ENCODE results near the gene ARRB2.

DNA sequence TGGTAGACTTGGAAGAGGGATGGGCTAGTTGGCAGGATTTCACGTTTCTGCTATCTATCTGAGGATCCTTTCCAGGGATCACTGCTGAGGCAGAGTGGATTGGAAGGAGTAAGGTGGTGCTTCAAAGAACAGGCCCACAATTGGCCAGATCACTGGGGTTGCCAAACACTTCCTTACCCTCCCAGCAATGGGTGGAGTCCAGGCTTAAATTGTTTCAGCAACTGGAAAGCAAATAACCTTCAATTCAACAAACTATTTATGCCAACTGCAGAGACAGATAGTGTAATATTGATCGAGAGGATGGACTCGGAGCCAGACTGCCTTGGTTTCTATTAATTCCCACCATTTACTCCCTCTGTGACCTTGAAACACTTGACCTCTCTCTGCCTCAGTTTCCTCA is 2.1 kb downstream of the ARRB2 start:
- TF ChIP-seq, protein P1, sequence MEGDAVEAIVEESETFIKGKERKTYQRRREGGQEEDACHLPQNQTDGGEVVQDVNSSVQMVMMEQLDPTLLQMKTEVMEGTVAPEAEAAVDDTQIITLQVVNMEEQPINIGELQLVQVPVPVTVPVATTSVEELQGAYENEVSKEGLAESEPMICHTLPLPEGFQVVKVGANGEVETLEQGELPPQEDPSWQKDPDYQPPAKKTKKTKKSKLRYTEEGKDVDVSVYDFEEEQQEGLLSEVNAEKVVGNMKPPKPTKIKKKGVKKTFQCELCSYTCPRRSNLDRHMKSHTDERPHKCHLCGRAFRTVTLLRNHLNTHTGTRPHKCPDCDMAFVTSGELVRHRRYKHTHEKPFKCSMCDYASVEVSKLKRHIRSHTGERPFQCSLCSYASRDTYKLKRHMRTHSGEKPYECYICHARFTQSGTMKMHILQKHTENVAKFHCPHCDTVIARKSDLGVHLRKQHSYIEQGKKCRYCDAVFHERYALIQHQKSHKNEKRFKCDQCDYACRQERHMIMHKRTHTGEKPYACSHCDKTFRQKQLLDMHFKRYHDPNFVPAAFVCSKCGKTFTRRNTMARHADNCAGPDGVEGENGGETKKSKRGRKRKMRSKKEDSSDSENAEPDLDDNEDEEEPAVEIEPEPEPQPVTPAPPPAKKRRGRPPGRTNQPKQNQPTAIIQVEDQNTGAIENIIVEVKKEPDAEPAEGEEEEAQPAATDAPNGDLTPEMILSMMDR (IDR thresholded peaks at IDR 0.05): no peak
- TF ChIP-seq ZFX (IDR thresholded peaks at IDR 0.05; ENCODE audit: borderline replicate concordance): no peak

All from 22Rv1 (cell line).